ENCODE results near the gene CNTRL.

The CNTRL gene

GRCh38 chr9:121221664-121222055, 146.9 kb downstream of the CNTRL start:
- no peak for DNase-seq (ENCODE audit: low read depth)

DNA sequence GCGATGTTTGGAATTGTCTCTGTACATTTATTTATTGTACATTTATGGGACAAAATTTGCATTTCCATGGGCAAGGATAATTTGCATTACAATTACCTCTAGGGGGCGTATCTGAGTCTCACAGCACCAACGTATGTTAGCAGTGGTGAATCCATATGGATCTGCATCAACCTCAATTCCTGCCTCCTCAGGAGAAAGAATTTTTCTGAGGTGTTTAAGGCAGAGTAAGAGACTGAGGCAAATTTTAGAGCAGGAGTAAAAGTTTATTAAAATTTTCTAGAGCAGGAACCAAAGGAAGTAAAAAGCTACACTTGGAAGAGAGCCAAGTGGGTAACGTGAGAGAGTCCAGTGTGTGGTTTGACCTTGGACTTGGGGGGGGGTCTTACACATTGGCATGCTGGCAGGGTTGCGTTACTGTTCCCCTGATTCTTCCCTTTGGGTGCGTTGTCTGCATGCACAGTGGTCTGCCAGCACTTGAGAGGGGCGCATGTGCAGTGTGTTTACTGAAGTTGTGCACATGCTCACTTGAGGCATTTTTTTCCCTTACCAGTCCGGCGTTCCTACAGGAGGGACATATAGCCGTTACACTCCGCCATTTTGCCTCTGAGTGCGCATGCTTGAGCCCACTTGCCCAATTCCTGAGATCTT, 147.9 kb downstream of the CNTRL start:
- DNase-seq (ENCODE audit: low read depth): no peak
- TF ChIP-seq, protein P1, sequence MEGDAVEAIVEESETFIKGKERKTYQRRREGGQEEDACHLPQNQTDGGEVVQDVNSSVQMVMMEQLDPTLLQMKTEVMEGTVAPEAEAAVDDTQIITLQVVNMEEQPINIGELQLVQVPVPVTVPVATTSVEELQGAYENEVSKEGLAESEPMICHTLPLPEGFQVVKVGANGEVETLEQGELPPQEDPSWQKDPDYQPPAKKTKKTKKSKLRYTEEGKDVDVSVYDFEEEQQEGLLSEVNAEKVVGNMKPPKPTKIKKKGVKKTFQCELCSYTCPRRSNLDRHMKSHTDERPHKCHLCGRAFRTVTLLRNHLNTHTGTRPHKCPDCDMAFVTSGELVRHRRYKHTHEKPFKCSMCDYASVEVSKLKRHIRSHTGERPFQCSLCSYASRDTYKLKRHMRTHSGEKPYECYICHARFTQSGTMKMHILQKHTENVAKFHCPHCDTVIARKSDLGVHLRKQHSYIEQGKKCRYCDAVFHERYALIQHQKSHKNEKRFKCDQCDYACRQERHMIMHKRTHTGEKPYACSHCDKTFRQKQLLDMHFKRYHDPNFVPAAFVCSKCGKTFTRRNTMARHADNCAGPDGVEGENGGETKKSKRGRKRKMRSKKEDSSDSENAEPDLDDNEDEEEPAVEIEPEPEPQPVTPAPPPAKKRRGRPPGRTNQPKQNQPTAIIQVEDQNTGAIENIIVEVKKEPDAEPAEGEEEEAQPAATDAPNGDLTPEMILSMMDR (IDR thresholded peaks at IDR 0.05; ENCODE audit: control insufficient read depth, extremely low read depth, insufficient read depth): peak; percentile 49
- H3K4me3 ChIP-seq (ENCODE audit: low read depth, low read length): no peak overlapping the region

More at GRCh38 chr9:121221664-121222055, 146.9 kb downstream of the CNTRL start:
- no peak overlapping the region for H3K4me3 ChIP-seq (ENCODE audit: low read depth, low read length)
- TF ChIP-seq, protein P1 (IDR thresholded peaks at IDR 0.05; ENCODE audit: control insufficient read depth, extremely low read depth, insufficient read depth): no peak

- no peak for DNase-seq (ENCODE audit: low read depth)
- H3K4me3 ChIP-seq (ENCODE audit: low read depth, low read length): no peak overlapping the region
- TF ChIP-seq, protein P1 (IDR thresholded peaks at IDR 0.05; ENCODE audit: control insufficient read depth, extremely low read depth, insufficient read depth): no peak
These were observed 150.5 kb downstream of the CNTRL start for GRCh38 chr9:121225240-121225639.

GRCh38 chr9:121226175-121226574, 151.4 kb downstream of the CNTRL start:
- no peak overlapping the region for H3K4me3 ChIP-seq (ENCODE audit: low read depth, low read length)
- no peak for DNase-seq (ENCODE audit: low read depth)
- TF ChIP-seq, protein P1 (IDR thresholded peaks at IDR 0.05; ENCODE audit: control insufficient read depth, extremely low read depth, insufficient read depth): no peak

Data from LNCaP clone FGC (cell line).